Stimulated activated CD4-positive, alpha-beta T cell treated with anti-CD3 and anti-CD28 coated beads, Interleukin-4, amount 100 ng/mL, for 1 hour (primary cell): ENCODE measurements around the gene MTUS2.
"Not testable (repeated sequence)": the region's sequence is repeated elsewhere in the genome, so short reads cannot be mapped to it uniquely, and the experiment has no call there.

Experiments used
- DNase-seq: peaks from one replicate; pipeline ENCODE4 v3.0.0-alpha.2; 2020

MTUS2 gene

GRCh38 chr13:28964803-28965202 lies 144.7 kb downstream of the MTUS2 start:
- no peak for DNase-seq

- no peak for DNase-seq
Observed at GRCh38 chr13:28967029-28967915, 147.1 kb downstream of the MTUS2 start.

DNA sequence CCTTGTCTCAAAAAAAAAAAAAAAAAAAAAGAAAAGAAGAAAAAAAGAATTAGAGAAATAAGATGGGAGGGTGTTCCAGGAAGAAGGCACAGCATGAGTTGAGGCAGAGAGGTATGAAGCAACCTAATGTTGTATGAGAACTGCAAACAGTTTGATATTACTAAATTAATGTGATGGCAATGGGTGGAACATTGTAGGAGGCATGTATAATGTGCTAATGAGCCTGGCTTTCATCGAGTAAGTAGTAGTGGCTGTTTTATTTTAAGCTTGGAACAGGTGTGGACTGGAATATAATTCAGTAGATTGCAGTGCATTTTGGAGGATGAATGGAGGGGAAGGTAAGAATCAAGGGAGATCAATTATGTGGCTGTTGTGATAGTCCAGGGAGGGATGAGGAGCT lies 156.1 kb downstream of the MTUS2 start:
- no peak for DNase-seq

DNA sequence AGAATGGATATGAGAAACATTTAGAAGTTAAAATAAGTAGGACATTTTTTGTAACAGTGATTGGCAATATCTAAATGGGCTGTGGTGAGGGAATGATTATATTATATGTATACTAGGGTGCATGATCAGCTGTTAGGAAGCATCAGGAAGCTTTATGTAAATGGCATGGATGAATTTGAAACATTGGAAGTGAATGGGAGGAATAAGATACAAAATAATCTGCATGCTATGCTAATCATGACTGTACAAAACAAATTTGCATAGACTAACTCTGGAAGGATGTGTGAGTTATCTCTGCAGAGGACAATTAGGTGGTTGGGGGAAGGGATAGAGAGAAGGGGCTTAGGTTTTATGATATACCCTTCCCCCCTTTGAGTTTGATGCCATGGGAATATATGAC lies 156.5 kb downstream of the MTUS2 start:
- no peak for DNase-seq

DNA sequence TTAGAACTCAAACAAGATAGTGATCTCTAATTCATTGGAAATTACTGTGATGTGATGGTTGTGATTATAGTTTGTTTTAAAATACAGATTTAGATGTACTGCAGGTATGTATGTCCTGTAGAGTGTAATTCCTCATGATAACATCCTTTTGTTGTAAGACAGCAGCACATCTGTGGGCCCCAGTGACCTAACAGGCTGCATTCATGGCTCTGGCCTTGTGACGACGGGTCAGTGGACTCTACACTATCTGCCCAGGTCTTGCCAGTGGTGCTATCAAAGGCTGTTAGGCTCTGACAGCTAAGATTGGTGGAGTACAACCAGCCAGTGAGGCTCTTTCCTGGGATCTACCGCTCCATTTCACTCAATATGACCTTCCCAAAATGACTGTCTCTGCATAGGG lies 158.4 kb downstream of the MTUS2 start:
- no peak for DNase-seq

- DNase-seq, result no peak
Observed at GRCh38 chr13:28981530-28981929, 161.4 kb downstream of the MTUS2 start.

DNA sequence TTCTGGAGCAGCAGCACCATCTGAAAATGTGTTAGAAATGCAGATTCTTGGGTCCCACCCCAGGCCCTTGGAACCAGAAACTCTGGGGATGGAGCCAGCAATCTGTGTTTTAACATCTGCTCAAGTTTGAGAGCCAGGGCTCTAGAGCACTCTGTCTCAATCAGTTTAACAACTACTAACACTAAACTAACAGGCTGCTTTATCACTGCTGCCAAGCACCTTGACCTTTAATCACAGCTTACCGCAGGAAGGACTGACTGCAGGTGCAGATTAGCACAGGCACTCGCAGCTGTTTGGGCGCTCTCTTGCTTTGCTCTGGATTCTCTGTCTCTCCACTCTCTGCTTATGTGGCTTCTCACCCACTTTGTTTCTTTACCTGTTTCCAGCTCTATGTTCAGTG lies 163.5 kb downstream of the MTUS2 start:
- no peak for DNase-seq

DNA sequence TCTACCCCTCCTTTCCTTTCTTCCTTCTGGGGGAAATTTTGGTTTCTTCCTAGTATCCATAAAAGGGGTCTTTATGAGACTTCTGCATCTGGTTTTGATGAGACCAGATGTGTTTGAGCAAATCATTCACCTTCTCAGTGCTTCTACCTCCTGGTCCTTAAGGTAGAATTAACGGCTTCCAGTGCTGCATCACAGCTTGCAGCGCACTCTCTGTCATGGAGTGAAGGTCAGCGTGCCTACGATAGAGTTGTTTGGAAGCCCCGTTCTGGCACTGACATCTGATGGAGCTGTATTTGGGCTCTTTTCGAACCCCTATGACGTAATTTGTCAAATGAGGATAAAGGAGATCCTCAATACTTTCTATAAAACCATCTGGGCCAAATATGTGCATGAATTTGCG lies 164.2 kb downstream of the MTUS2 start:
- no peak for DNase-seq

- DNase-seq, result no peak
Observed at GRCh38 chr13:28984825-28985224, 164.7 kb downstream of the MTUS2 start.

DNA sequence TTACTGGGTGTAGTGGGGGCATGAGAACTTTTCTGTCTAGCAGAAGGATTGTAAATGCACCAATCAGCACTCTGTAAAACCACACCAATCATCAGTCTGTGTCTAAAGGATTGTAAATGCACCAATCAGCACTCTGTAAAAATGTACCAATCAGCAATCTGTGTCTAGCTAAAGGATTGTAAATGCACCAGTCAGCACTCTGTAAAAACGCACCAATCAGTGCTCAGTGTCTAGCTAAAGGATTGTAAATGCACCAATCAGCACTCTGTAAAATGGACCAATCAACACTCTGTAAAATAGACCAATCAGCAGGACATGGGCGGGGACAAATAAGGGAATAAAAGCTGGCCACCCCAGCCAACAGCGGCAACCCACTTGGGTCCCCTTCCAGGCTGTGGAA lies 170.2 kb downstream of the MTUS2 start:
- not testable (repeated sequence) for DNase-seq

- DNase-seq, result no peak
Observed at GRCh38 chr13:28991764-28992163, 171.6 kb downstream of the MTUS2 start.

DNA sequence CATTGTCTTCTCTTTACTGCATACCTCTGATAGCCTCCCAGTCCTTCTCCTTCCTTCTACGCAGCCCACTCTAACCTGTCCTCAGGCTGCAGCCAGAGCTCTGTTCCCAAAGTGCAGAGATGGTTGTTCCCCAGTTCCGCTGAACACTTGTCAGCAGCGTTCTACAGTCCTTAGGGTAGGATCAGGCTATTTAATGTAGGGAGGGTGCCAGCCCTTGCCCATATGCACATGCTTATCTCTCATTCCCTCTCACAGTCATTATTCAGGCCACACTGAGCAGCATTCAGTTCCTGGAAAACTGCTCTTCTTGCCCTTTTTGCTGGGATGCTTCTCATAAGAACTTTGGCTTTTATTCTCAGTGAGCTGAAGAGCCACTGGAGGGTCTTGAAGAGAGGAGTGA lies 180.7 kb downstream of the MTUS2 start:
- no peak for DNase-seq

DNA sequence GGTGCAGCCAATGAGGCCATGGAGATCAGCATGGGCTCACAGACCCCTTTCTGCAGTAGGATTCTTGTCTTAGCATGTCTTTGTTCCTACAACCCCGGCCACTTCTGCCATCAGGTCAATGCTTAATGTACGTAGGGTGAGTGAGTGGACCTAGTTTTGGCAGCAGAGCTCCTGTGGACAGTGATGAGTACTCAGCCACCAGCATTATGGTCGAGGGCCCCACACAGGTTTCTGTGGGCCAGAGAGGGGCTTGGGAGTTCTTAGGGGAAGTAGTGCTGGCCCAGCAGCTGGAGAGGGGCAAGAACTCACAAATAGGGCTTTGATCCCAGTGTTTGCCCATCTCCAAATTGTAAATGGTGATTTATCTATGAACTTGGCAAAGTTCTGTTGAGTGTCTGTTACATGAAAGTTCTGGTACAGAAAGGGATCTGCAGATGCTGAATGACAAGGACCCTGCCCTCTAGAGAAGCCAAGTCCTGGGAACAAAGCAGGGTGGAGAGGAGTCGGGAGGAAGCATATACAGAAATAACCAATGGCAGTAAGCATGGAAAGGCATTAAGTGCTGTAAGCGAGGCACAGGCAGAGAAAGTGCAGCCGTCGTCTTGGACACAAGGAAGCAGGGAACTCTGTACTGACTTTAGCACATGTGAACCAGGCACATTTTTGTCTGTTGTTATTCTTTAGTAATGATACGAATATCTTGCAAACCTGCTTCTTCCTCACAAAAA lies 185.1 kb downstream of the MTUS2 start:
- DNase-seq, result no peak

GRCh38 chr13:29005763-29006120 lies 185.6 kb downstream of the MTUS2 start:
- DNase-seq, result no peak

- no peak for DNase-seq
Observed at GRCh38 chr13:29006359-29006850, 186.3 kb downstream of the MTUS2 start.

- no peak for DNase-seq
Observed at GRCh38 chr13:29008296-29008695, 188.2 kb downstream of the MTUS2 start.

GRCh38 chr13:29020314-29020713 lies 200.2 kb downstream of the MTUS2 start:
- DNase-seq, result no peak

- no peak for DNase-seq
Observed at GRCh38 chr13:29021311-29021710, 201.2 kb downstream of the MTUS2 start.

DNA sequence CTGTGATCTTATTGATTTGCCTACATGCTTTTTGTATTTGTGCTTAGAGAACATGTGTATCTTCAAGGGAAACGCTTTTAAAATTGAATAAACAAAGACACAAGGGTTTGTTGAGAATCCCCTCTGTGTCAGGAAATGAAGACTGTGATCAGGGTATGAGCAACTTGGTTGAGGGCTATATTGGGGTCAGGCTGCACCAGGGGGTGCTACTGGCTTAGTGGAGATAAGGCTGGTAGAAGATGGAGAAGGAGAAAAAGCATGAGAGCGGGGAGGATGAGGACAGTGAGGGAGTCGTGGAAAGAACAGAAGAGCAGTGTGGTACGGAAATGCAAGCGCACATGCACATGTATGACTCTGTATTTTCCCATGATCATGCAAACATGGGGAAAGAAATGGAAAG lies 201.6 kb downstream of the MTUS2 start:
- DNase-seq, result no peak

- no peak for DNase-seq
Observed at GRCh38 chr13:29022410-29022809, 202.3 kb downstream of the MTUS2 start.

- no peak for DNase-seq
Observed at GRCh38 chr13:29022968-29023367, 202.8 kb downstream of the MTUS2 start.

DNA sequence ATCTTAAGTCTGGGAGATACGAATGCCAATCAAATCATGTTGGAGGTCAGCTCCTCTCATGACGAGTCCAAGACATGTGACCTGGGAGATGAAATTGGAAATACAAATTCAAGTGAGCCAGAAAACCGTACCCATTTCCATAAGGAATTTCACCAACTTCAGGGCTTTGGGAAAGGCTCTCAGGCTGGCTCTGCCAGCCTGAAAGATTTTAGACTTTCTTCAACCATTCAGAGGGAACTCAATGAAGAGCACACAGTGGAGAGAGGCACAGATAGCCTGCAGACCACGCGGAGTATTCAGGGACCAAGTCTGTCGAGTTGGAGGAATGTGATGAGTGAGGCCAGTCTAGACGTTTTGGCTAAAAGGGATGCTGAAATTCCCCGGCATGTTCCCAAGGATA lies 204.6 kb downstream of the MTUS2 start:
- no peak for DNase-seq

GRCh38 chr13:29028868-29029267 lies 208.7 kb downstream of the MTUS2 start:
- no peak for DNase-seq

DNA sequence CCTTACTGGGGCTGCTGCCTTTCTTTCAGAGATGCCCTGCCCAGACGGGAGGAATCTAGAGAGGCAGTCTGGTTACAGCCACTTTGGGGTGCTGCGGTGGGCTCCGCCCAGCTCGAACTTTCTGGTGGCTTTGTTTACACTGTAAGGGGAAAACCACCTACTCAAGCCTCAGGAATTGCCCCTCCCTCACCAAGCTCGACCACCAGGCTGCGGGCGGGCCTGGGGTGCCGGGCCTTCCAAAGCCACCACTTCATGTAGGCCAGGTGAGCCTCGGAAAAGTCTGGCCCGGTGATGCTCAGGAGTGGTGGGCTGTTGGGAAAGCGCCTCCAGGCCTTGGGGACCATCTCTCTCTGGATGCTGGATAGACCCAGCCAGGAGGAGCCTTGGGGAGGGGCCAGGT lies 218.6 kb downstream of the MTUS2 start:
- no peak for DNase-seq
